ENCODE results near the gene PHYKPL.

Gene PHYKPL

DNA sequence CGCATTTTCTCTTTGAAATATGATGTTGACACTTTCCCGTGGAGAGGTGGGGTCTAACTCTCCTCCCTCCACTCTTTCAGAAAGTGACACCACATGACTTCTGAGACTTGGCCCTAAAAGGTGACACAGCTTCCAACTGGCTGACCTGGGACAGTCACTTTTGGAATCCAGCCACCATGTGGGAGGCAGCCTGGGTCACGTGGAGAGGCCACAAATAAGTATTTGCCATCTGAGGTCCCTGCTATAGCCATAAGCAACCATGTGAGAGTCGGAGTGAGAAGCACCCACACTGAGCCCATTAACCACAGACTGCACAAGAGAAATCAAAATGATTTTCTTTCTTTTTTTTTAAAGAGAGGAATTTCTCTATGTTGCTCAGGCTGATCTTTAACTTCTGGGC is 4.1 kb upstream of the PHYKPL start:
- no peak for TF ChIP-seq CTCF (IDR thresholded peaks at IDR 0.05; ENCODE audit: extremely low read depth, insufficient read depth, missing control alignments)
- DNase-seq (ENCODE audit: low spot score), result no peak
- in situ Hi-C loops (cut with MboI; ENCODE audit: low pct_unique_long_range_greater_than_20kb, low sequenced_read_pairs, unreplicated experiment), result no loop called here

DNA sequence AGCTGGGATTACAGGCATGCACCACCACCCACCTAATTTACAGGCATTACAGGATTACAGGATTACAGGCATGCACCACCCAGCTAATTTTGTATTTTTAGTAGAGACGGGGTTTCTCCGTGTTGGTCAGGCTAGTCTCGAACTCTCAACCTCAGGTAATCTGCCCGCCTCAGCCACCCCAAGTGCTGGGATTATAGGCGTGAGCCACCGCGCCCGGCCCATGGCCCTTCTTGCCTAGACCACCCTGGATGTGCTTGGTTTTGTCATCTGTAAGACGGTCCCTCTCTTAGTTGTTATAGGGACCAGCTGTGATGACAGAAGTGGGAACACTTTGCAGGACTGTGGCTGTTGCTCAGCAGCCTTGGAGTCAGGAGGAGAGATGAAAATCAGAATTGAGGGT is 3.5 kb upstream of the PHYKPL start:
- in situ Hi-C loops (cut with MboI; ENCODE audit: low pct_unique_long_range_greater_than_20kb, low sequenced_read_pairs, unreplicated experiment), result no loop called here
- DNase-seq (ENCODE audit: low spot score), result no peak
- no peak for TF ChIP-seq CTCF (IDR thresholded peaks at IDR 0.05; ENCODE audit: extremely low read depth, insufficient read depth, missing control alignments)

DNA sequence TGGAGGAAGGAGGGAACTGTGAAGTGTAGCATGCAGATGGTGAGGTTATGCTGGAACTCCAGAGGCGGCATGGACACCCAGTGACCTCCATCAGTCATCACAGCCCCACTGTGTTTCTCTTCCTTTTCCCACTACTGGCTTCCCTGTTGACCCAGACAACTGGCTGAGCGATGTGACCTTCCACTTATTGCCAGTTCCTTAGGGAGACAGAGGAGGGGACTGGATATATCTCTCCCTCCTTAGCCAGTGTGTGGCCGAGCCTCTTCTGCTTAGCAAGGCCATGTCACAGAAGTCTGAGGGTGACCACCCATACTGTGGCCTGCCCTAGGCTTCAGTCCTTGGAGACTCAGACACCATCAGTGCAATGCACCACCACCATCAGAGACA is 3.0 kb upstream of the PHYKPL start:
- in situ Hi-C loops (cut with MboI; ENCODE audit: low pct_unique_long_range_greater_than_20kb, low sequenced_read_pairs, unreplicated experiment), result no loop called here
- DNase-seq (ENCODE audit: low spot score), result no peak

DNA sequence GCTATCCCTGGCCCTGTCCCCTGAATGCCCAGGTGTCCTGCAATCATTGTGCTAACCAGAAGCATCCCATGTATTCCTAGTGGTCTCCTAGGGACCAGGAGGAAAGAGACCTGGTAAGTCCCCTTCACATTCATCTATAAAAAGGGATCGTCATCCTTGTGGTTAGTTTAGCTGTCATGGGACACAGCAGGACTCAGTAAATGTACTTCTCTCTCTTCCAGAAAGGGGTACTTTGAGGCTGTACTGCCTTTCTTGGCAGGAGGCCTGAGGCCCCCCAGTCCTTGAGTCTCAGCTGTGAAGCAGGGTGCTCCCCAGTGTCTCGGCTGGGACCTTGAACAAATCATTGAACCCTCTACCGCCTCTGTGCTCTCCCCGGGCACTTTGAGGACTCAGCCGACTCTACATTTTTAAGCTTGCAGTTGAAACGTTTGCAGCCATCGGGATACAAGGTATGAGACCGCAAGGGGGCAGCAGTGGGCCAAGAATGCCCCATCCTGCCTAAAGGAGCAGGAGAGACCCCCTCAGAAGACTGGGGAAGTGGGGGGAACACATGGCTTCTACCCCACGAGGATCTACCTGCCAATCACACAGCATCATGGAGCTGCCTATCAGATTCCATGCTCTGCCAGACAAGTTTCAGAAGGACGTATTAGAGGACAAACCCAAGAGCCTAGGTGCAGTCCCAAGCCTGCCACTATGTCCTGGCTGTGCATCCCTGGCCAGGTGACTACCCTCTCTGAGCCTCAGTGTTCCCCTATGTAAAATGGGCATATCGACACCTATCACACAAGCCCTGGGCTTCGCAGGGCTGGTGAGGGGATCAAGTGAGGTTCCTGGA is 2.4 kb upstream of the PHYKPL start:
- in situ Hi-C loops (cut with MboI; ENCODE audit: low pct_unique_long_range_greater_than_20kb, low sequenced_read_pairs, unreplicated experiment), result no loop called here
- peak; percentile 88 for TF ChIP-seq CTCF (IDR thresholded peaks at IDR 0.05; ENCODE audit: extremely low read depth, insufficient read depth, missing control alignments)
- peak; percentile 87 for DNase-seq (ENCODE audit: low spot score)

More for the DNA sequence above, 3.0 kb upstream of the PHYKPL start:
- no peak for TF ChIP-seq CTCF (IDR thresholded peaks at IDR 0.05; ENCODE audit: extremely low read depth, insufficient read depth, missing control alignments)

DNA sequence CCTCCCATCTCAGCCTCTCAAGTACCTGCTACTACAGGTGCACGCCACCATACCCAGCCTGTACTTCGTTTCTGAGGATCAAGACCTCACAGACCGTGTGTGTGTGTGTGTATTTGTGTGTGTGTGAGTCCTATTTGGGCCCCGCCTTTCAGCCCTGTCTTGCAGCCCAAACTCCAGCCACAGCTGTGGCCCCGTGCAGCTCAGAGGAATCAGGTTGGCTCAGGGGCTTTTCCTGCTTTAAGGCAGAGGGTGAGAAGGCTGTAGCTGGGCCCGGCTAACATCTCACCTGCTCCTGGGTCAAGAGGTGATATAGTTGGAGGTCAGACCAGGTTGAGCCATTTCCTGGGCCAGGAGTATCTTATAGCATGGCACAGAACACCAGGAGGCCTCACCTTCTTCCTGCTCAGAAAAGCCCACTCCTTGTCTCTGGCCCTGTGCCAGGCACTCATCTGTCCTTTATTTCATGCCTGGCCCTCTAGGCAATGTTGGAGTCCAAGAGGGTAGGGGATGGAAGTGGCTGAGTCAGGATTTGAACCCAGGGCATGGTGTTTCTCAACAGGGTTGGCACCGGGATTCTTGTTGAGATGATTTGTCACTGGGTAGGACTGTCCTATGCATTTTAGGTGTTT is 1.6 kb upstream of the PHYKPL start:
- in situ Hi-C loops (cut with MboI; ENCODE audit: low pct_unique_long_range_greater_than_20kb, low sequenced_read_pairs, unreplicated experiment), result no loop called here
- TF ChIP-seq CTCF (IDR thresholded peaks at IDR 0.05; ENCODE audit: extremely low read depth, insufficient read depth, missing control alignments), result no peak
- DNase-seq (ENCODE audit: low spot score), result no peak

- in situ Hi-C loops (cut with MboI; ENCODE audit: low pct_unique_long_range_greater_than_20kb, low sequenced_read_pairs, unreplicated experiment), result no loop called here
- DNase-seq (ENCODE audit: low spot score), result no peak
- TF ChIP-seq CTCF (IDR thresholded peaks at IDR 0.05; ENCODE audit: extremely low read depth, insufficient read depth, missing control alignments), result no peak
These were observed 373 bp upstream of the PHYKPL start for GRCh38 chr5:178232920-178233429.
